GM21381 (cell line): ENCODE measurements around the gene CHST9.
"Not testable (repeated sequence)": the region's sequence is repeated elsewhere in the genome, so short reads cannot be mapped to it uniquely, and the experiment has no call there.

Experiments
- ATAC-seq: cut with Tn5 transposase; IDR thresholded peaks from one replicate; pipeline ENCODE4 v1.9.1; 2021; ENCODE audit warnings: mild to moderate bottlenecking, moderate library complexity; ENCODE audit not compliant: unreplicated experiment

CHST9 gene

GRCh38 chr18:27175245-27175644 is 9.9 kb downstream of the CHST9 start:
- ATAC-seq = no peak

DNA sequence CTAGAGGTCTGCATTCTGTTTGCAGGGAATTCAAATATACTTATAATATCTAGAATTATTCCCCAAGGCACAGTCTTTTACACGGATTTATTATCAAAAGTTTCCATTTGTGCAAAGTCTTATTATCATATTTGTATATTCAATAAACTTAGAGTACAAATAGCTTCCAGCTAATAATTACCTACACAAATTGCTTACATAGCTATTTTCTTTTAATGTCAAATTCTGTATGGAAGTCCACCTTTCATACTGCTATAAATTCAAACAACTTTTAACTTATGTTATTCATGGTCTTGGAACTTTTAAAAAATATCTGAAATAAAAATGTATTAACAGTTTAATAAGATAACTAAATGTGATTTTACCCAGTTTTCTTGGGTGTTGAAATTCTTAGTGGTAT is 13.1 kb downstream of the CHST9 start:
- no peak for ATAC-seq

GRCh38 chr18:27165412-27165811 is 19.7 kb downstream of the CHST9 start:
- no peak for ATAC-seq

DNA sequence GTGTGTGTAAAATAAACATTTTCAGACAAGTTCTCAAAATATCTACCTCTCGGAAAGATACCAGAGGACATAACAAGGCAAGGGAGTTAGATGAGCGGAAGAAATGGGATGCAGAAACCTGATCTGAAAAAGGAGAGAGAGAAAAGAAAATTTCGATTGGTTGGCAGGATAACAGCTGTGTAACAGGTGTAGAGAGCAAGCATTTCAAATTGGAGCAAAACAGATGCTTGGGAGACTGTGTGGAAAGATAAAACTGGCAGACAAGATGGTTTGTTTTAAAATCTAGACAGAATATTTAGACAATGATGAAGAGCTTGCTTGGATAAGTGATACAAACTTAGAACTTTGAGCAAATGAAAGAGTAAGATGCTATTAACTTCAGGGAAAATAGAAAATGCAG is 20.2 kb downstream of the CHST9 start:
- ATAC-seq = no peak

DNA sequence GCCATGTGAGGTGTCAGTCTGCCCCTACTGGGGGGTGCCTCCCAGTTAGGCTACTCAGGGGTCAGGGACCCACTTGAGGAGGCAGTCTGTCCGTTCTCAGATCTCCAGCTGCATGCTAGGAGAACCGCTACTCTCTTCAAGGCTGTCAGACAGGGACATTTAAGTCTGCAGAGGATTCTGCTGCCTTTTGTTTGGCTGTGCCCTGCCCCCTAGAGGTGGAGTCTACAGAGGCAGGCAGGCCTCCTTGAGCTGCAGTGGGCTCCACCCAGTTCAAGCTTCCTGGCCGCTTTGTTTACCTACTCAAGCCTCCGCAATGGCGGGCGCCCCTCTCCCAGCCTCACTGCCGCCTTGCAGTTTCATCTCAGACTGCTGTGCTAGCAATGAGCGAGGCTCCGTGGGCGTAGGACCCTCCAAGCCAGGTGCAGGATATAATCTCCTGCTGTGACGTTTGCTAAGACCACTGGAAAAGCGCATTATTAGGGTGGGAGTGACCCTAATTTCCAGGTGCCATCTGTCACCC is 21.9 kb downstream of the CHST9 start:
- not testable (repeated sequence) for ATAC-seq

DNA sequence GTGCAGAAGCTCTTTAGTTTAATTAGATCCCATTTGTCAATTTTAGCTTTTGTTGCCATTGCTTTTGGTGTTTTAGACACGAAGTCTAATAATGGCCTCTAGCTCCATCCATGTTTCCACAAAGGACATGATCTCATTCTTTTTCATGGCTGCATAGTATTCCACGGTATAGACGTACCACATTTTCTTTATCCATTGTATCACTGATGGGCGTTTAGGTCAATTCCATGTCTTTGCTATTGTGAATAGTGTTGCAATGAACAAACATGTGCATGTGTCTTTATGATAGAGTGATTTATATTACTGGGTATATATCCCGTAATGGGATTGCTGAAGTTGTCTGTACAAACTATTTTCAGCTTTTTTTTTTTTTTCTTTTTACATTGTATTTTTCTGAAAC is 35.9 kb downstream of the CHST9 start:
- not testable (repeated sequence) for ATAC-seq

GRCh38 chr18:27144672-27145071 is 40.4 kb downstream of the CHST9 start:
- ATAC-seq = no peak

GRCh38 chr18:27143580-27144287 is 41.4 kb downstream of the CHST9 start:
- no peak for ATAC-seq

DNA sequence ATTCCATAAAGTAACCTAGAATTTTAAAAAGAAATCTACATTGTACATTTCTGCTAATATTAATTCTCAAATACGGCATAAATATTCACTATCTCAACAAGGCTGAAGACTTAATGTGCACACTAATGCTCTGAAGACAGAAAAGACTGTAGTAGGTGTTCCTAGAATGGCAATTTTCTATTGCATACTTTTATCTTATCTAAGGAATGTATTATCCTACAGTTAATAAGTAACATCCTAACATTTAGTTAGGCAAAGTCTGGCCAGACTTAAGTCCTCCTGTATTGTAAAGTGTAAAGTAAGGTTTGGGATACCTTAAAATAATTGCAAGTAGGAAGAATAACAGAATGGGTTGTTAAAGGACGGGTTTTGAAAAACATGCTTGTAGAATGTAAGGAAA is 42.2 kb downstream of the CHST9 start:
- ATAC-seq = no peak

DNA sequence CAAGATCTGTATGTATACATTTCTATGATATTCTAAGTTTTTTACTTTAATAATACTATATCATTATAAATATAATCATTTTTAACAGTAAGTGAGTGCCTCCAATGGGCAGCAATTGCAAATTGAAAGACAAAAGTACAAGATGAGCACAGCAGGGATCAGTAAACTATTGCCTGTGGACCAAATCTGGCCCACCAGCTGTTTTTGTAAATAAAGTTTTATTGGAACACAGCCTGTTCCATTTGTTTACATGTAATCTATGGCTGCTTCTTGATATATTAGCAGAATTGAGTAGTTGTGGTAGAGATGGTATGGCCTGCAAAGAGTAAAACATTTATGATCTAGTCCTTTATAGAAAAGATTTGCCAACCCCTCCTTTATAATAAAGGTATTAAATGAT is 43.2 kb downstream of the CHST9 start:
- no peak for ATAC-seq

DNA sequence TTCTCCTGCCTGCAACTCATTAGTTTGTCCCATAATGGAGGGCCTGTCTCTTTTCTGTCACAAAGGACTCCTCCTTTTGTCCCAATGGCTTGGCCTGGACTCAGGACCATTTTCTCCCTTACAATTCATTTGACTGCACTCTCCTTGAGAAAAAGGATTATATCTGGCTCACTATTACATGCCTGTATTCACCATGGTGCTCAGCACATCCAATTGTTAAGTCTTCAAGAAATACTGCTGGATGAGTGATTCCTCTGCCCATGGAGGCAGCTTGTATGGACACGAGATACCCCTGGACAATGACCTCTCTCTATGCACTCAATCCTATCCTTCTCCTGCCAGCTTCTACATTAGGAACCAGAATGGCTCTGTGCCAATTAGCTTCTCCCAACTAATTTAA is 47.0 kb downstream of the CHST9 start:
- ATAC-seq = no peak

DNA sequence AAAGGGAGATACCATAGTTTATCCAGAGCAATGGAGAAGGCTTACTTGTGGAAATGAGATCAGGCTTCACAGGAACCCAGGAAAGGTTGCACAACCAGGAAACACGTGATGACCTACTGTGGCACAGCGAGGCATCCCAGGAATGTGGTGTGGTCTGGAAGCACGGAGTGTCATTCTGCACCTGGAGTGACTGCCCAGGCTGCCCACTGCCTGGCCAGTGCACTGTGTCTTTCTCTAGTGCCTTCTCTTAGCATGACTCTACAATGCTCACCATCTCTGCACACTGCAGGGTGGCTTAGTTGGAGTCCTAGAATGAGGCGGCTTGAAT is 48.9 kb downstream of the CHST9 start:
- no peak for ATAC-seq

DNA sequence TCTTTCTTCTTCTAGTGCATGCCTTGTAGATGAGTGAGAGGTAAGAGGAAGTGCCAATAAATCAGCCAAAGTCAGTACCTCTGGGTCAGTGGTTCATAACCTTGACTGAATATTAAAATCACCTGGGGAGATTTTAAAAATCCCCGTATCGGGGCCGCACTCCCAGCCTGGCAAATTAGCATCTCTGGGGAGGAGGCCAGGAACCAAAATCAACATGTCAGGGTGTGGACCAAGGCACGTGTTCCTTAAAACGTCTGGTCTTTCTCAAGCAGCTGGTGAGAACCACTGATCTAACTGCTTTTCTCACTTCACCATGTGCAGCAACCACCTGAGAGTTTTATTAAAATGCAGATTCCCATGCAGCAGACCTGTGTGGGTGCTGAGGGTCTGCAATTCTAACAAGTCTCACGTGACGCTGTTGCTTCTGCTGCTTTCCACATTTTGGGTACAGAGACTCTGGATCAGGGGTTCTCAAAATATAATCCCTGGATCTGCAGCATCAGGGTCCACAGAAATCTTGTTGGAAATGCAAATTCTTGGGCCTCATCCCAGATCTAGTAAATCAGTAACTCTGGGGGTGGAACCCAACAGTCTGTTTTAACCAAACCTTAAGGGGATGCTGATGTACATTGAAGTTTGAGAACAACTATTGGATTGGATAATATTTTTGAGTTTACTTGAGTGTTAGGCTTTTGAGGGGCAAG is 49.5 kb downstream of the CHST9 start:
- ATAC-seq = no peak

DNA sequence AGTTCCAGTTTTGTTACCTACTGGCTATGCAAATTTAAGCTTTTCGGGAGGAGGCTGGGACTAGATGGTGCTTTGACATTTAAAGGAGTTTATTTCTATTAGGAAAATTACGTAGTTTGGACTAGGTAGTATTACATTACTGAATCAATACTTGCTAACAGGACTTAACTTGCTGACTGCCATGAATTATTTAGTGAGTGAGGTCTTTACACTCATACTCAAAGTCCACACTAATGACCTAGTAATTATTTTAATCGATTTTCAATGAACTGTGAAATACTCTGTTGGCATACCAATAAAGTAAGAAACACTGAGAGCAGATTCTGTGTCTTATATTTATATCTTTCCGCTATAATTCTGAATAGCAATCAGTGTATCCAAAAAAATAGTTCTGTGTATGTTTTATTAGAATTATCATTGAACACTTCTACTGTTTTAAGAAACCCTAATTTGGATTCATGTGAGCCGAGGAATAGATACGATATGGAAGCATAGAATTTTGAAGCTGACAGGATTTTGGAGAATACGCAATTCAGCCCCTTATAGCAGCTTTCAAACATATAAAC is 55.0 kb downstream of the CHST9 start:
- no peak for ATAC-seq

GRCh38 chr18:27124196-27124595 is 60.9 kb downstream of the CHST9 start:
- no peak for ATAC-seq

- ATAC-seq = no peak
Measured at GRCh38 chr18:27121108-27121507, 64.0 kb downstream of the CHST9 start.

DNA sequence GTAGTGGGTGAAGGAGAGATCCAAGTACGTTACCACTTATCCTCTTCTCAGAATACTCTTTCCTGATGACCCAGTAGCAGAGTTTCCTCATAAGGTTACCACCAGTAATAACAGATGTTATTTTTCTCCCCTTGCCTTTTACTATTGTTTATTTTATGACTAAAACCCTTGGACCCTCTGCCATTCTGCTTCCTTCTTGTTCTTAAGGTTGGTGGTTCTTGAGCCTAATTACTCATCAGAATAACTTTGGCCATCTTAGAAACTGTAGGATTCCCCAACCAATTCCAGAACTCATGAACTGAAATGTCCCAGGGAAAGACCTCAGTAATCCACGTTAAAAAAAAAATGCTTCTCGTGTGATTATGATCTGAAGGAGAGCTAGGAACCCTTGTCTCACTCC is 64.9 kb downstream of the CHST9 start:
- no peak for ATAC-seq

DNA sequence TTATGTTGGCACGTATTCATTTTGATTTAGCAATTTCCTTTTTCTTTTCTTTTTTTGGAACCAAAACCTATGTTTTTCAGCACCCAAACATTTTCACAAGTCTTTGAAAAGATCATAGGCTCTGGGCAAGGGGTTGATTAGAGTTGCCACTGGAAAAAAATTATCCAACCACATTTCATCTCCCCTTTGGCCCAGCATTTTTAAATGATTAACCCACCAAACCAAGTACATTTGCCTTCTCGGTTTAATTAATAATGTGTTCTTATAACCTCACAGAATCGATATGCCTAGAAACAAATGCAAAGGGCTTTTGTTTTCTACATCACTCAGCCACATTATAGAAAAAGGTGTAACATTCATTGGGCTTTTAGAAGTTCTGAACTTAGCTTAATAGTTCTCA is 66.1 kb downstream of the CHST9 start:
- ATAC-seq = no peak

DNA sequence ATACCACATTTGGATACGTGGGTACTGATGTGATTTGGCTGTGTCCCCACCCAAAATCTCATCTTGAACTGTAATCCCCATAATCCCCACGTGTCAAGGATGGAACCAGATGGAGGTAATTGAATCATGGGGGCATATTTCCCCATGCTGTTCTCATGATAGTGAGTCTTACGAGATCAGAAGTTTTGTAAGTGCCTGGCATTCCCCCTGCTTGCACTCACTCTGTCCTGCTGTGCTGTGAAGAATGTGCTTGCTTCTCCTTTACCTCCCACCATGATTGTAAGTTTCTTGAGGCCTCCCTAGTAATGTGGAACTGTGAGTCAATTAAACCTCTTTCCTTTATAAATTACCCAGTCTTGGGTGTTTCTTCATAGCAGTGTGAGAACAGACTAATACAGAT is 70.3 kb downstream of the CHST9 start:
- ATAC-seq = no peak

DNA sequence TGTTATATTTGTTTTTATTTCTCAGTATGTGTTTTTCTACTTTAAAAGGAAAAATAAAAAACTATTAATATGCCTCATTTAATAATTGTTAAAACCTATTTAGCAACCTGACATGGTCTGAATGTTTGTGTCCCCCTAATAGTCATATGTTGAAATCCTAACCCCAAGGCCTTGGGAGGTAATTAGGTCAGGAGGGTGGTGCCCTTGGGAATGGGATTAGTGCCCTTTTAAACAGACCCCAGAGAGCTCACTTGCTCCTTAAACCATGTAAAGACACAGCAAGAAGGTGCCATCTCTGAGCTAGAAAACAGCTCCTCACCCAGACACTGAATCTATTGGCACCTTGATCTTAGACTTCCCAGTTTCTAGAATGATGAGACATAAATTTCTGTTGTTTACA is 71.8 kb downstream of the CHST9 start:
- no peak for ATAC-seq

DNA sequence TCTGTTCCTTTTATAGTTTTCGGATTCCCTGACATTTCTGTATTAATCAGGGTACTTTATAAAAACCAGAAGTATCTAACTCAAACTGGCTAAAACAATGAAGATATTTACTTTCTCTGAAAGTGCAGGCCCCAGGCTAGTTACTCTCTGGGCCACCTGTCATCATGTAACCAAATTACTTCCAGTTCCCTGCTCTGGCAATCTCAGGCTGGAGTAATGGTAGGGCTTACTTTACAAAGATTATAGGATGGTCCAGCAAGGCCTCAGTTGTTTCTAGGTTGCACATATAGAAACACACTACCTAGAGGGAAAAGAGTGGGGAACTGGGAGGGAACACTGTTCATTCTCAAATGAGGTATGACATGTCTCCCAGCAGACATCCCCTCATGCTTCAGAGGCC is 74.8 kb downstream of the CHST9 start:
- ATAC-seq = no peak

GRCh38 chr18:27109451-27109850 is 75.7 kb downstream of the CHST9 start:
- no peak for ATAC-seq
